ENCODE results near the gene PARP12.
"Not testable (repeated sequence)": the region's sequence is repeated elsewhere in the genome, so short reads cannot be mapped to it uniquely, and the experiment has no call there.

Gene PARP12, protein sequence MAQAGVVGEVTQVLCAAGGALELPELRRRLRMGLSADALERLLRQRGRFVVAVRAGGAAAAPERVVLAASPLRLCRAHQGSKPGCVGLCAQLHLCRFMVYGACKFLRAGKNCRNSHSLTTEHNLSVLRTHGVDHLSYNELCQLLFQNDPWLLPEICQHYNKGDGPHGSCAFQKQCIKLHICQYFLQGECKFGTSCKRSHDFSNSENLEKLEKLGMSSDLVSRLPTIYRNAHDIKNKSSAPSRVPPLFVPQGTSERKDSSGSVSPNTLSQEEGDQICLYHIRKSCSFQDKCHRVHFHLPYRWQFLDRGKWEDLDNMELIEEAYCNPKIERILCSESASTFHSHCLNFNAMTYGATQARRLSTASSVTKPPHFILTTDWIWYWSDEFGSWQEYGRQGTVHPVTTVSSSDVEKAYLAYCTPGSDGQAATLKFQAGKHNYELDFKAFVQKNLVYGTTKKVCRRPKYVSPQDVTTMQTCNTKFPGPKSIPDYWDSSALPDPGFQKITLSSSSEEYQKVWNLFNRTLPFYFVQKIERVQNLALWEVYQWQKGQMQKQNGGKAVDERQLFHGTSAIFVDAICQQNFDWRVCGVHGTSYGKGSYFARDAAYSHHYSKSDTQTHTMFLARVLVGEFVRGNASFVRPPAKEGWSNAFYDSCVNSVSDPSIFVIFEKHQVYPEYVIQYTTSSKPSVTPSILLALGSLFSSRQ

DNA sequence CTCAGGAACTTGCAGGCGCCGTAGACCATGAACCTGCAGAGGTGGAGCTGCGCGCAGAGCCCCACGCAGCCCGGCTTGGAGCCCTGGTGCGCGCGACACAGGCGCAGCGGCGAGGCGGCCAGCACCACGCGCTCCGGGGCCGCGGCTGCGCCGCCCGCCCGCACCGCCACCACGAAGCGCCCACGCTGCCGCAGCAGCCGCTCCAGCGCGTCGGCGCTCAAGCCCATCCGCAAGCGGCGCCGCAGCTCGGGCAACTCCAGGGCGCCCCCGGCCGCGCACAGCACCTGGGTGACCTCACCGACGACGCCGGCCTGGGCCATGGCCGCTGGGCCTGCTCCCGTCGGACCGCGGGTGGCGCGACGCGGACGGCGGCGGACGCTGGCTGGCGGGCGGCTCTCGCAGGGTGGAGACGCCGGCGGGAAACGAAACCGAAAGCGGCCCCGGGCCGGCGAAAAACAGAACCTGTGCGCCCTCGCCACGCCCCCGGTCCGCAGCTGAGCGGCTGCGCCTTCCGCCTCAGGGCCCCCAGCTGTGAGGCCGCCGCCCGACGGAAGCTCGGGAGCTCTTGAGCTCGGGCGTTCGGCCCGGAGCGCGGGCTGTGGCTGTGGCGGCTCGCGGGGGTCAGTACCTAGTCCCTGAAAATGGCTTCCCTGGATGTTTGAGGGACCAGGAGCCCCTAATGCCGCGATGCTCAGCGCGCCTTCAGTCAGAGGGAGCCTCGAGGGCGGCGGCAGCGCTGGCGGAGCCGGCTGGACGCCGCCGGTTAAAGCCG is at the start of gene PARP12:
PARP12 (minus strand) TSS at position 424 of the 772 bp plus-strand sequence; CDS start at position 320, 104 bp downstream.
- H3K27ac ChIP-seq: peak within 1 kb of the TSS; percentile 92
- no peaks in the 10 kb centered on the region for H3K9me3 ChIP-seq
- H3K36me3 ChIP-seq: no peaks in the 10 kb centered on the region
- H3K4me3 ChIP-seq (ENCODE audit: low read depth in 1 of 2, low read length in 1 of 2): peak within 1 kb of the TSS; percentile 83 to 85
- TF ChIP-seq, protein P1, sequence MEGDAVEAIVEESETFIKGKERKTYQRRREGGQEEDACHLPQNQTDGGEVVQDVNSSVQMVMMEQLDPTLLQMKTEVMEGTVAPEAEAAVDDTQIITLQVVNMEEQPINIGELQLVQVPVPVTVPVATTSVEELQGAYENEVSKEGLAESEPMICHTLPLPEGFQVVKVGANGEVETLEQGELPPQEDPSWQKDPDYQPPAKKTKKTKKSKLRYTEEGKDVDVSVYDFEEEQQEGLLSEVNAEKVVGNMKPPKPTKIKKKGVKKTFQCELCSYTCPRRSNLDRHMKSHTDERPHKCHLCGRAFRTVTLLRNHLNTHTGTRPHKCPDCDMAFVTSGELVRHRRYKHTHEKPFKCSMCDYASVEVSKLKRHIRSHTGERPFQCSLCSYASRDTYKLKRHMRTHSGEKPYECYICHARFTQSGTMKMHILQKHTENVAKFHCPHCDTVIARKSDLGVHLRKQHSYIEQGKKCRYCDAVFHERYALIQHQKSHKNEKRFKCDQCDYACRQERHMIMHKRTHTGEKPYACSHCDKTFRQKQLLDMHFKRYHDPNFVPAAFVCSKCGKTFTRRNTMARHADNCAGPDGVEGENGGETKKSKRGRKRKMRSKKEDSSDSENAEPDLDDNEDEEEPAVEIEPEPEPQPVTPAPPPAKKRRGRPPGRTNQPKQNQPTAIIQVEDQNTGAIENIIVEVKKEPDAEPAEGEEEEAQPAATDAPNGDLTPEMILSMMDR (IDR thresholded peaks at IDR 0.05): peak; percentile 59
- H3K4me1 ChIP-seq (ENCODE audit: control insufficient read depth in 1 of 2, insufficient read depth in 1 of 2, low read depth in 1 of 2, low read length in 1 of 2): peaks cover 24% of the 10 kb centered on the region in 2 experiments
- H3K27me3 ChIP-seq: no peaks in the 10 kb centered on the region

DNA sequence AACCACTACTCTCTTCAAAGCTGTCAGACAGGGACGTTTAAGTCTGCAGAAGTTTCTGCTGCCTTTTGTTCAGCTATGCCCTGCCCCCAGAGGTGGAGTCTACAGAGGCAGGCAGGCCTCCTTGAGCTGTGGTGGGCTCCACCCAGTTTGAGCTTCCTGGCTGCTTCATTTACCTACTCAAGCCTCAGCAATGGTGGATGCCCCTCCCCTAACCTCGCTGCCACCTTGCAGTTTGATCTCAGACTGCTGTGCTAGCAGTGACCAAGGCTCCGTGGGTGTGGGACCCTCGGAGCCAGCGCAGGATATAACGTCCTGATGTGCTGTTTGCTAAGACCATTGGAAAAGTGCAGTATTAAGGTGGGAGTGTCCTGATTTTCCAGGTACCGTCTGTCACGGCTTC is 46.0 kb upstream of the PARP12 start:
- not testable (repeated sequence) for H3K27ac ChIP-seq; H3K9me3 ChIP-seq; H3K27me3 ChIP-seq; H3K4me3 ChIP-seq (ENCODE audit: low read depth in 1 of 2, low read length in 1 of 2); H3K4me1 ChIP-seq (ENCODE audit: control insufficient read depth in 1 of 2, insufficient read depth in 1 of 2, low read depth in 1 of 2, low read length in 1 of 2)
- peaks cover 64% of the 10 kb centered on the region for H3K36me3 ChIP-seq

DNA sequence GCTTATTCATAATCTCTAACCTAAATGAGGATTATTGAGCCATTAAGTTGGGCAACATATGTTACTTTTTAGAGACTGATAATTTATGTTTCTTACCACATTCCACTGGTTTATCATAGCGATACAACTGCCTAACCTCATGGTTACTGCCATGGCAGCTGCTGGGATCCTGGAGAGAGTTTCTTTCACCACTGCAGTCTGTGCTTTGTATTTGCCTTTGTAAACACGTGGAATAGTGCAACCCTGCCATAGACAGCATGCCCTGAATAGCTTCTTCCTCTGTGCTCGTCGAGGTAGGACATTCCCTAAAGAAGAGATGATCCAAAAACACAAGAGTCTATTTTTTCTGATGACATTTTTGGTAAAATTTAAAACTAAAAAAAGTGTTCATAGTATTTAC is 33.7 kb upstream of the PARP12 start:
- no peak overlapping the region for H3K27ac ChIP-seq
- TF ChIP-seq, protein P1 (IDR thresholded peaks at IDR 0.05): no peak
- no peak overlapping the region for H3K4me3 ChIP-seq (ENCODE audit: low read depth in 1 of 2, low read length in 1 of 2)
- peaks cover 0 to 1% of the 10 kb centered on the region in 2 experiments for H3K4me1 ChIP-seq (ENCODE audit: control insufficient read depth in 1 of 2, insufficient read depth in 1 of 2, low read depth in 1 of 2, low read length in 1 of 2)
- H3K9me3 ChIP-seq: peaks cover 6% of the 10 kb centered on the region
- H3K36me3 ChIP-seq: peaks cover 99% of the 10 kb centered on the region
- no peaks in the 10 kb centered on the region for H3K27me3 ChIP-seq

DNA sequence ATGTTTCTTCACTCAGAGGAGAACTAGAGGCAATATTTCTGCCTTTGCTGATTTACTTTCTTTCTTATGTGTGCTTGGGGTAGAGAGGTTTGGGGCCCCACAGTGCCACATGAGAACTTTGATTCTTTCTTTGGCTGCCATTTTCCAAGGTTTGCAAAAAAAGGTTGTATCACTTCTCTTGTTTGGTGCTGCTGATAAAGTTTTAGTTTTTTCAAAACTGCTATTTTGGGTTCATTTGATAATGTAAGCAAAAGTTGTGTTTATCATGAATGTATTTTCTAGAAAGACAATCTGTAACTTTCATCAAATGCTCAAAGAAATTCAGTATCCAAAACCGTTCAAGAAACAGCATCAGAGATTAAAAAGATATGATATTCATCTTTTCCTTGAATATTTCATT is 30.6 kb upstream of the PARP12 start:
- Histone ChIP-seq H3K27ac (no peak overlapping the region), H3K27me3 (no peaks in the 10 kb centered on the region), H3K4me1 (ENCODE audit: control insufficient read depth in 1 of 2, insufficient read depth in 1 of 2, low read depth in 1 of 2, low read length in 1 of 2) (peaks cover 4 to 9% of the 10 kb centered on the region in 2 experiments), H3K9me3 (peaks cover 6% of the 10 kb centered on the region), H3K4me3 (ENCODE audit: low read depth in 1 of 2, low read length in 1 of 2) (no peak overlapping the region), H3K36me3 (peaks cover 99% of the 10 kb centered on the region)
- TF ChIP-seq, protein P1 (IDR thresholded peaks at IDR 0.05): no peak

DNA sequence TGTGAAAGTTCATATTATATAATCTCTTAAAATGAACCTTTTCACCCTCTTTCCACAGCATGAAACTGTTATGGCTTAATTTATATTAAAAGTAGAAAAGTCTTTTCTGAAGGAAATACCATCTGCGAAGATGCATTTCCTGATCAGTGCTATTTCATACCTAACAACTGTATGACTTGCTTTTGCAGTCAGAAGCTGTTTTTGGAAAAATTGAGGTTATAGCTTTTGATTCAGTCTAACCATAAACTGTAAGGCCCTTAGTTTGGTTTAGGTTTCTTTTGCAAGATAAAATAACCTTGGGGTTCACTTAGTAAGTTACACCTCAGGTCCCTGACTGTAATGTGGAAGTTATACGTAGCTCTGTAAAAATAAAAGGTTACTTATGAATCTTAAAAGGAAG is 22.7 kb upstream of the PARP12 start:
- no peaks in the 10 kb centered on the region for H3K27me3 ChIP-seq
- H3K9me3 ChIP-seq: no peaks in the 10 kb centered on the region
- no peak overlapping the region for H3K4me3 ChIP-seq (ENCODE audit: low read depth in 1 of 2, low read length in 1 of 2)
- TF ChIP-seq, protein P1 (IDR thresholded peaks at IDR 0.05): no peak
- peaks cover 39% of the 10 kb centered on the region for H3K36me3 ChIP-seq
- peak overlapping the region; percentile 84 for H3K27ac ChIP-seq
- peaks cover 62 to 63% of the 10 kb centered on the region in 2 experiments for H3K4me1 ChIP-seq (ENCODE audit: control insufficient read depth in 1 of 2, insufficient read depth in 1 of 2, low read depth in 1 of 2, low read length in 1 of 2)
